HG02884 (cell line): ENCODE measurements around the gene NTM.

Experiments
- ATAC-seq: cut with Tn5 transposase; IDR thresholded peaks from one replicate; pipeline ENCODE4 v1.9.1; 2021; ENCODE audit warnings: mild to moderate bottlenecking, moderate library complexity; ENCODE audit not compliant: unreplicated experiment

NTM gene

GRCh38 chr11:131372234-131372962, 2.0 kb downstream of the NTM start:
- ATAC-seq = no peak

- no peak for ATAC-seq
Measured at GRCh38 chr11:131373095-131373725, 2.8 kb downstream of the NTM start.

- no peak for ATAC-seq
Measured at GRCh38 chr11:131373756-131374155, 3.3 kb downstream of the NTM start.

GRCh38 chr11:131375421-131375820, 5.0 kb downstream of the NTM start:
- ATAC-seq = no peak

- ATAC-seq = no peak
Measured at GRCh38 chr11:131375915-131376314, 5.5 kb downstream of the NTM start.

GRCh38 chr11:131378931-131379330, 8.5 kb downstream of the NTM start:
- no peak for ATAC-seq

GRCh38 chr11:131385763-131386390, 15.5 kb downstream of the NTM start:
- ATAC-seq = no peak

GRCh38 chr11:131386408-131386807, 16.0 kb downstream of the NTM start:
- no peak for ATAC-seq

- no peak for ATAC-seq
Measured at GRCh38 chr11:131388030-131388429, 17.6 kb downstream of the NTM start.

GRCh38 chr11:131389582-131389981, 19.2 kb downstream of the NTM start:
- ATAC-seq = no peak

- no peak for ATAC-seq
Measured at GRCh38 chr11:131391176-131391575, 20.8 kb downstream of the NTM start.

GRCh38 chr11:131392528-131393255, 22.3 kb downstream of the NTM start:
- no peak for ATAC-seq

GRCh38 chr11:131393691-131394090, 23.3 kb downstream of the NTM start:
- ATAC-seq = no peak

GRCh38 chr11:131397675-131398074, 27.3 kb downstream of the NTM start:
- ATAC-seq = no peak

GRCh38 chr11:131402040-131402439, 31.6 kb downstream of the NTM start:
- no peak for ATAC-seq

GRCh38 chr11:131404010-131404409, 33.6 kb downstream of the NTM start:
- ATAC-seq = no peak

GRCh38 chr11:131408025-131408640, 37.7 kb downstream of the NTM start:
- peak; percentile 43 for ATAC-seq

GRCh38 chr11:131409345-131409744, 38.9 kb downstream of the NTM start:
- no peak for ATAC-seq

- ATAC-seq = no peak
Measured at GRCh38 chr11:131411636-131412035, 41.2 kb downstream of the NTM start.

- no peak for ATAC-seq
Measured at GRCh38 chr11:131412061-131412460, 41.6 kb downstream of the NTM start.

- ATAC-seq = no peak
Measured at GRCh38 chr11:131413217-131413616, 42.8 kb downstream of the NTM start.
